HG03064 (cell line): ENCODE data around the gene ZNF681.
"Not testable (repeated sequence)": the region's sequence is repeated elsewhere in the genome, so short reads cannot be mapped to it uniquely, and the experiment has no call there.

Experiments
- ATAC-seq: cut with Tn5 transposase; IDR thresholded peaks from one replicate; pipeline ENCODE4 v1.9.1; 2021; ENCODE audit warnings: low read depth; ENCODE audit not compliant: unreplicated experiment

ZNF681 gene

DNA sequence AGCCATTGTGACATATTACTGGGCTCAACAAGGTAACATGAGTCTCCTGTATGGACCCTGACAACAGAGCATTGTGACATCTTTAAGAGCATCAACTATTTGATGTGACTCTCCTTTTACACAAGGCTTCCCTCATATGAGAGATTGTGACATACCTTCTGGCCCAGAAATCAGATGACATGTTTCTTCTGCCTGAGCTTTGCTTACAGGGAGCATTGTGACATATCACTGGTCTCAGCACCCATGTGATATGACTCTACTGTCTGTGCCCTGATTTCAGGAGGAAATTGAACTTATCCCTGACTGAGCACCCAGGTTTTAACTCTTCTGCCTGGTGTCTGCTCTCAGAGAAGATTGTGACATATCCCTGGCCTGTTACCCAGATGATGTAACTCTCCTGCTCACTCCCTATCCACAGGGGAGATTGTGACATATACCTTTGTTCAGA, 15.9 kb upstream of the ZNF681 start:
- no peak for ATAC-seq

DNA sequence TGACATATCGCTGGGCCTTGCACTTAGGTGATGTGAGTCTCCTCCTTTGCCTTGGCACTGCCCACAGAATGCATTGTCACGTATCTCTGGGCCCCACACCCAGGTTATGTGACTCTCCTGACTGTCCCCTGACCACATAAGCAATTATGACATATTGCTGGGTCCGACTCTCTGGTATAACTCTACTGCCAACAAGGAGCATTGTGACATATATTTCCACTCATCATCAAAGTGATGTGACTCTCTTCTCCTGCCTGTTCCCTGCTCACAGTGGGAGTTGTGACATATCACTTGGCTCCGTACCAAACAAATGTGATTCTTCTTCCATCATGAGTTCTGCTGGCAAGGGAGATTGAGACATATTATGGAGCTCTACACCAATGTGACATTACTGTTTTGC, 15.4 kb upstream of the ZNF681 start:
- no peak for ATAC-seq

DNA sequence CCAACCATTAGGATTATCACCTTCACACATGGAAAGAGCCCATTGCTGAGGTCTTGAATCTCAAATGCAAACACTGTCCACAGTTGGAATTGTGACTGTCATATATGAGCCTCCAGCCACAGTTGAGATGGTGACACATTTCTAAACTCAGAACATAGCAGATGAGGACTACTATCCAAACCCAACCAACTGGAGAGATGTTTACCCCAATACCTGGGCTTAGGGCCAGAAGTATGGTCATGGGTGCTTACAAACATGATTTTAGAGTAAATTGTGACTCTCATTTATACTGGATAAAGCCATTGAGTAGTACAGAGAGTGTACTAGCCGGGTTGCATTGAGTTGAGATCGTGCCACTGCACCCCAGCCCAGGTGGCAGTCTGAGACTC, 14.0 kb upstream of the ZNF681 start:
- no peak for ATAC-seq

DNA sequence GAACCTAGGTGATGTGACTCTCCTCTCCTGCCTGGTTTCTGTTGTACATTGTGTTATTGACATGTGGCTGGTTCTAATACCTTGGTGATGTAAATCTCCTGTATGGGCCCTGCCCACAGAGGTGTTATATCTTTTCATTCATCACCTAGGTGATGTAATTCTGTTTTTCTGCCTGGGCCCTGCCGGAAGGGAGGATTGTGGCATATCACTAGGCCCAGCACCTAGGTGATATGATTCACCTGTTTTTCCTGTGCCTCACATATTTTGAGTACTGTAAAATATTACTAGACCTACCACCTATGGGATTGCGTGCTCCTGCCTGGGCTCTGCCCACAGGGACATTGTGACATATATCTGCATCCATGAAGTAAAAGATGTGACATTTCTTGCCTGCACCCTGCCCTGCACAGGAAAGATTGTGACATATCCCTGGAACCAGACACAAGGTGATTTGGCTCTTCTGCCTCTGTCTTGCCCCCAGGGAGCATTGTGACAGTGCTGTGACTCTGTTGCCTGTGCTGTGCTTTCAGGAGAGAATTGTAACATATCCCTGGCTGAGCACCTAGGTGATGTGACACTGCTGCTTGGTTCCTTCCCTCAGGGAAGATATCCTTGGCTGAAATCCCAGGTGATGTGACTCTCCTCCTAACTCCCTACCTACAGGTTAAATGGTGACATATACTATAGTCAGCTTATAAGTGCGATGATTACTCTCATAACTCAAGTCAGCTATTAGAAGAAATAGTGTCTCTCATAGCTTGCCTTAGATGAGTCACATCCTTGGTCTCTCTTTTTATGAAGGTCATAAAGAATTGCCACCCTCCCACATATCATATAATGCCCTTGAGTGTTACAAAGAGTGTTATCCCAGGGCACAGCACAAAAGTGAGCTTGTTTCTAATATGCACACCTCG, 13.3 kb upstream of the ZNF681 start:
- ATAC-seq = no peak

DNA sequence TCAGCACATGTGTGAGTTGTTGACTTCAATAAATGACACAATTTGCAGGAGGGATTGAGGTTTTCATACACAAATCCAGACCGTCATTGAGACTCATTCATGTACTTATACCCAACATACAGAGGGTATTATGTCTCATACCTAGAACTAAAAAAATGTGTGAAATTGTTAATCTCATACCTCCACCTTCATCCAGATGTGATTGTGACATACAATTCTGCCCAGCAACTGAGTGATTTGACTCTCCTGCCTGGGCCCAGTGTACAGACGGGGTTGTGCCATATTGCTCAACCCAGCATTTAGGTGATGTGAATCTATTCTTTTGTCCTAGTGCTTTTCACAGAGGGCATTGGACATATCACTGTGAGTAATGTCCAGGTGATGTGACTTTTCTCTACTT, 12.6 kb upstream of the ZNF681 start:
- ATAC-seq = no peak

DNA sequence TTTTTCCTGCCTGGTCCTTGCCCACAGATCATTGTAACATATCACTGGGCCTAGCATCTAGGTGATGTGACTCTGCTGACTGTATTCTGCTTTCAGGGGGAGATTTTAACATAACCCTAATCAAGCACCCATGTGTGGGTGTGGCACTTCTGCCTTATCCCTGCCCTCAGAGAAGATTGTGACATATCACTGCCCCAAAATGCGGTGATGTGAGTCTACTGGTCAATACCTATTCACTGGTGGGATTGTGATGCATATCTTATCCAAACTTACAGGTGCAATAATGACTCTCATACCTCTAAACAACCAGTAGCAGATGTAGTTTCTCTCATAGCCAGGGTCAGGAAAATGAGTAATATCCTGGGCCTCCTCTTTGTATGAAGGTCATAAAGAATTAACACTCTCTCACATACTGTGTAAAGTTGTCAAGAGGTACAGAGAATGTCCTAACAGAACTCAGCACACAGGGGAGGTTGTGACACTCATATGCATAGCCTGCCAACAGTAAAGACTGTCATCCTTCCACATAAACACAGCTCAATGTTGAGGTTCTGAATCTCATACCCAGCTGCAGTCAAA, 12.1 kb upstream of the ZNF681 start:
- no peak for ATAC-seq

DNA sequence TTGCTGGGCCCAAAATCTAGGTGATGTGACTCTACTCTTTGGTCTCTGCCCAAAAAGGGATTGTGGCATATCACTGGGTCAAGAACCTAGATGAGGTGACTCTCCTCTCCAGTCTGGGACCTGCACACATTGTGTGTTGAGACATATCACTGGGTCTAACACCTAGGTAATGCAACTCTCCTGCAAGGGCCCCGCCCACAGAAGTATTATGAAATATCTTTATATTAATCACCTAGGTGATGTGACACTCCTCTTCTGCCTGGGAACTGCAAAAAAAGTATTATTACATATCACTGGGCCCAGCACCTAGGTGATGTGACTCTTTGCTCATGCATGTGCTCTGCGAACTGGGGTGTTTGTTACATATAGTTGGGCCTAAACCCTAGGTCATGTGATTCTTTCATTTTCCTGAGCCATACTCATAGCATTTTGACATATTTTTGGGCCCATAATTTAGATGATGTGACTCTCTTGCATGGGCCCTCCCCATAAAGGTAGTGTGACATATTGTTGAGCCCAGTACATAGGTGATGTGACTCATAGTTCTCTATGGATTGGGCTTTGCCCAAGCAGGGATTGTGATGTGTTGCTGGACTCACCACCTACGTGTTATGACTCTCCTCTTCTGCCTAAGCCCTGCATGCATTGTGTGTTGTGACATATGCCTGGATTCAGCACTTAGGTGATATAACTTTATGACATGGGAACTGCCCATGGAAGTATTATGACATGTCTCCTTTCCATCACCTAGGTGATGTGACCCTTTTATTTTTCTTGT, 11.2 kb upstream of the ZNF681 start:
- ATAC-seq = no peak

DNA sequence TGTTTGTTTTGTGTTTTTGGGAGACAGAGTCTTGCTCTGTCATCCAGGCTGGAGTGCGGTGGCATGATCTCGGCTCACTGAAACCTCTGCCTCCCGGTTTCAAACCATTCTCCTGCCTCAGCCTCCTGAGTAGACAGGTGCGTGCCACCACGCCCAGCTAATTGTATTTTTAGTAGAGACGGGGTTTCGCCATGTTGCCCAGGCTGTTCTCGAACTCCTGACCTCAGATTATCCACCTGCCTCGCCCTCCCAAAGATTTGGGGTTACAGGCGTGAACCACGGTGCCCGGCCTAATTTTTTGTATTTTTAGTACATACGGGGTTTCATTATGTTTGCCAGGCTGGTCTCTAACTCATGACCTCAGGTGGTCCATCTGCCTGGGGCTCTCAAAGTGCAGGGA, 8.3 kb upstream of the ZNF681 start:
- no peak for ATAC-seq

DNA sequence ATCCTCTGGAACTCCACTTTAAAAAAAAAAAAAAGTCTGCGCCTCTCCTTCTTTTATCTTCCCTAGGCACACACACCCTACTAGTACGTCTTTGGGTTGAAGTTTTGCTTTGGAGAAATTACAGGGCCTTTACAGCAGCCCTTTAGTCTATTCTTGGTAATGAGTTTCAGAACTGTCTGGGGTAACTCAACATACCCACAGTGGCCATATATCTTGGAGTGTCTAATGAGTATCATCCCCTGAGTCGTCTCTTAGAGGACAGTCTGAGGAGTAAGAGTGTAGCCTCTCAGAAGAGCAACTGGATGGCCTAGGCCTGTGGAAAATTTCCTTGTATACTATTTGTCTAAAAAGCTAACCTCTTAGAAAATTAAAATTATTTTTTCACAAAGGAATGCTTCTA, 6.1 kb upstream of the ZNF681 start:
- ATAC-seq = no peak

DNA sequence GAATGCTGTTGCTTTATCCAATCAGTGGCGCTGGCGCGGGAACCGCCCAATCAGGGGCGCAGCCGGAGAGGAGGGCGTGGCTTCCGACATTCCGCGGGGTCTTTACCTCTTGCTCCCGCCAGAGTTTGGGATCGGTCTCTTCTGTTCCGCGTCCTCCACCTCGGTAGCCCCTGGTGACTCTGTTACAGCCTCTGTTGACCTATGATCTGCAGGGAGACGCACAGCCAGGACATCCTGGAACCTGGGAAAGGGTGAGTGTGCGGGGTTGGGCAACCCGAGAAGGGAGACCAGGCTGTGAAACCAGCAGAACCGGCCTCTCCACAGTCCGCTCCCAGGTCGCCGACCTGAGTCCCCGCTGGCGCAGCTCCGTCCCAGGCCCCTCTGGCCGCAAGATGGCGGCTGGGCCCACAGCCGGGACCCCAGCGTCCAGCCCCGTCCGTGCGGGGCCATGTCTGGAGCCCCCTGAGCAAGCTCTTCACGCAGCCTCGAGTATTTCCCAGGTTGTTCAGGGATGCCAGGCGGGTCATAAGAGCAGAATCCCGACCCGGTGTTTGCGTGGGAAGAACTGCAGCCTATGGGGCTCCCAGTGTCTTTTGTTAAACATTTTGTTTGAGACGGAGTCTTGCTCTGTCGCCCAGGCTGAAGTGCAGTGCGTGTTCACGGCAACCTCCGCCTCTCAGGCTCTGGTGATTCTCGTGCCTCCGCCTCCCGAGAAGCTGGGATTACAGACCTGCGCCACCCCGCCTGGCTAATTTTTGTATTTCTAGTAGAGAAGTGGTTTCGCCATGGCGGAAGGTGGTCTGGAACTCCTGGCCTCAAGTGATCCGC, 4.4 kb upstream of the ZNF681 start:
- ATAC-seq = no peak

DNA sequence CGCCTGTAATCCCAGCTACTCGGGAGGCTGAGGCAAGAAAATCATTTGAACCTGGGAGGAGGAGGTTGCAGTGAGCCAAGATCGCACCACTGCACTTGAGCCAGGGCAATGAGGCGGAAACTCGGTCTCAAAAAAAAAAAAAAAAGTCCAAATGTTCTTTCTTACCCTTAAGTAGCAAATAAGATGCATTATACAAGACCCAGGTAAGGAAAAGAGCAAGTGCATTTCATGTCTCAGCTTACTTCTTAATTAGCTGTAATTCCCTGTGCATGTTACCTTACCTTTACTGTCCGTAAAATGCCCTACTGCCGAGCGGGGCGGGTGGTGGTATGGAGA, 3.8 kb upstream of the ZNF681 start:
- no peak for ATAC-seq

DNA sequence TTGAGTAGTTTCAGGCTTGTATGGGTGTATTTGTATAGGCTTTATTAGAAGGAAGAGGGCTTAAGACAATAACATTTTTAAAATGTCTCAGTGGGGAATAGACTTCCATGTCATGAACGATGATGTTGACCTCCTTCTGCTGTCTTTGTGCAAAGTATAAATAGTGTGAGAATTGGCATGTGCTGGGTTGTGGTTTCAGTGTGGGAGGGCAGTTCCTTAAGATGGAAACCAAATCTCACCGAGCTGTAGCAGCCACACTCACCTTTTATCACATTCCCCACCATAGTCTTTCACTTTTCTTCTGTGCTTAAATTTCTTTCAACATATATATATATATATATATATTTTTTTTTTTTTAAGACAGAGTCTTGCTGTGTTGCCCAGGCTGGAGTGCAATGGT, 1.6 kb upstream of the ZNF681 start:
- ATAC-seq = not testable (repeated sequence)

DNA sequence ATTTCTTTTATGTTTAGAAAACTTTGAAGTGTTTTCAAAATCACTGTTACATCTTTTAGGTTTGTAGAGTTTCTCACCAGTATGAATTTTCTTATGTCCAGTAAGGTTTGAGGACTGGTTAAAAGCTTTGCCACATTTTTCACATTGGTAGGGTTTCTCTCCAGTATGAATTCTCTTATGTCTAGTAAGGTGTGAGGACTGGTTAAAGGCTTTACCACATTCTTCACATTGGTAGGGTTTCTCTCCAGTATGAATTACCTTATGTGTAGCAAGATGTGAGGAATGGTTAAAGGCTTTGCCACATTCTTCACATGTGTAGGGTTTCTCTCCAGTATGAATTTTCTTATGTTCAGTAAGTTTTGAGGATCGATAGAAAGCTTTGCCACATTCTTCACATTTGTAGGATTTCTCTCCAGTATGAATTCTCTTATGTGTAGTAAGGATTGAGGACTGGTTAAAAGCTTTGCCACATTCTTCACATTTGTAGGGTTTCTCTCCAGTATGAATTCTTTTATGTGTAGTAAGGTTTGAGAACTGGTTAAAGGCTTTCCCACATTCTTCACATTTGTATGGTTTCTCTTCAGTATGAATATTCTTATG, 15.0 kb downstream of the ZNF681 start:
- ATAC-seq = not testable (repeated sequence)

DNA sequence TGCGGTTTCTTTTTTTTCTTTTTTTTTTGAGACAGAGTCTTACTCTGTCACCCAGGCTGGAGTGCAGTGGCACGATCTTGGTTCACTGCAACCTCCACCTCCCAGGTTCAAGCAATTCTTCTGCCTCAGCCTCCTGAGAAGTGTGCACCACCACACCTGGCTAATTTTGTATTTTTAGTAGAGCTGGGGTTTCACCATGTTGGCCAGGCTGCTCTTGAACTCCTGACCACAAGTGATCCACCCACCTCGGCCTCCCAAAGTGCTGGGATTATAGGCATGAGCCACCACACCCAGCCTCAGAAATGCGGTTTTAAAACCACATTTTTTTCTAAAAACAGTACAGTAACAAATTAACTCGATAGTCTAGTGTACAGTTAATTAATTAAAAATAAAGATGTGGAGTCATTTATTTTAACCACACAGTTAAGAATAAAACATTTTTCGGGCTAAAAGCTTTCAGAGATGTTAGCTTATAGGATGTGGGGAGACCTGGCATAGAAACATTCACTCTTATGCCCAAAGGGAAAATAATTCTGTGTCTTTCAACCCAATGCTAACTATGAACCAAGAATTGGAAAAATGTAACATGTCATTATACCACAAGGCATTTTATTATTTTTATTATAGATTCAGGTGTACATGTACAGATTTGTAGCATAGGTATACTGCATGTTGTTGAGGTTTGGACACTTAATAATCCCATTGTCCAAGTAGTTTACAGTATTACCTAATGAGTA, 27.8 kb downstream of the ZNF681 start:
- not testable (repeated sequence) for ATAC-seq

DNA sequence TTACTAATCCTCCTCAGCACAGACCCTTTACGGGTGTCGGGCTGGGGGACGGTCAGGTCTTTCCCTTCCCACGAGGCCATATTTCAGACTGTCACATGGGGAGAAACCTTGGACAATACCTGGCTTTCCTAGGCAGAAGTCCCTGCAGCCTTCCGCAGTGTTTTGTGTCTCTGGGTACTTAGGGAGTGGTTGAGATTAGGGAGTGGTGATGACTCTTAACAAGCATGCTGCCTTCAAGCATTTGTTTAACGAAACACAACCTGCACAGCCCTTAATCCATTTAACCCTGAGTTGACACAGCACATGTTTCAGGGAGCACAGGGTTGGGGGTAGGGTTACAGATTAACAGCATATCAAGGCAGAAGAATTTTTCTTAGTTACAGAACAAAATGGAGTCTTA, 34.5 kb downstream of the ZNF681 start:
- not testable (repeated sequence) for ATAC-seq

DNA sequence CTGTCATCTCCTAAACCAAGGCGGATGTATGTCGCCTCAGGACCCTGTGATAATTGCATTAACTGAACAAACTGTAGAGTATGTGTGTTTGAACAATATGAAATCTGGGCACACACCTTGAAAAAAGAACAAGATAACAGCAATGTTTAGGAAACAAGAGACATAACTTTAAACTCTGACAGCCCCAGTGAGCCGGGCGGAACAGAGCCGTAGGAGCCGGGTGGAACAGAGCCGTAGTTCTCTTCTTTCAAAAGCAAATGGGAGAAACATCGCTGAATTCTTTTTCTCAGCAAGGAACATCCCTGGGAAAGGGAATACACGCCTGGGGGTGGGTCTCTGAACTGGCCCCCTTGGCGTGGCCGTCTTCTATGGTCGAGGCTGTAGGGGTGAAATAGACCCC, 39.9 kb downstream of the ZNF681 start:
- no peak for ATAC-seq

DNA sequence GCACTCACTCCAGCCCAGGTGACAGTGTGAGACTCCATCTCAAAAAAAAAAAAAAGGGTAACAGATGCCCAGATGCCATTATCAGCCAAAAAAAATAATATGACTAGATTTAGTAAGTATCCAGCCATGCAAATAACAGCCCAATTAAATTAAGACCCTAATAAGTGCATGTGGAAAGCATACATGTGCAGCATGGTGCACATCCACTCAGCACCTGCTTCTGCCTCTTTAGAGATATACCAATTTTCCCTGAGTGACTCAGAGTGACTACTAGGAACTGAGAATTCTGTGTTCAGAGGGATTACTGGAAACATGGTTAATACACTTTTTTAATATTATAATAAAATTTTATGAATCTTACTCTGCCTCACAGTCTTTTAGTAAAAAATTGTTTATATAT, 41.9 kb downstream of the ZNF681 start:
- ATAC-seq = no peak

DNA sequence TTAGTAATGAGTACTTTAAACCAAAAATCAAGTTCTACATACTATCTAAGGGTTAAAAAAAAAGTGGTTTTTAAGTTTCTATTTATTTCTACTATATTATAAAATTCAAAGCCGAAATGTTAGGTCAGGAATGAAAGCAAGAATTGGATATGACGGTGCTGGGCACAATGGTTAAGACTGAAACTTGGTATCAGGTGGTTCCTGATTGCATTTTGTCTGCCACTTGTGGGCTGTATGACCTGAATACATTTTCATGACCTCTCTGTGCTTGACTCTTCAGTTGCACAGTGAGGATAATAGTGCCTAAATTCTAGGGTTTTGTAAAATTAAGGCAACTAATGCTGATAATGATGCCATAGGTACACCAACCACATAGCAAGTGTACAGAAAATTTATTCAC, 49.3 kb downstream of the ZNF681 start:
- no peak for ATAC-seq

DNA sequence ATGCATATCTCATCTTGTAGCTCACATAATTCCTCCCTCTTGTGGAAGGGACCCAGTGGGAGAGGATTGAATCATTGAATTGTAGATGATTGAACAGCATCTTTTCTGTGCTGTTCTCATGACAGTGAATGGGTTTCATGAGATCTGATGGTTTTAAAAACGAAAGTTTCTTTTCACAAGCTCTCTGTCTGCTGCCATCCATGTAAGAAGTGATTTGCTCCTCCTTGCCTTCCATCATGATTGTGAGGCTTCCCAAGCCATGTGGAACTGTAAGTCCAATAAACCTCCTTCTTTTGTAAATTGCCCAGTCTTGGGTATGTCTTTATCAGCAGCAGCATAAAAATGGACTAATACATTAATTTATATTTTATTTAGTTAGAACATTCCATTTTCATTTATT, 52.0 kb downstream of the ZNF681 start:
- no peak for ATAC-seq

DNA sequence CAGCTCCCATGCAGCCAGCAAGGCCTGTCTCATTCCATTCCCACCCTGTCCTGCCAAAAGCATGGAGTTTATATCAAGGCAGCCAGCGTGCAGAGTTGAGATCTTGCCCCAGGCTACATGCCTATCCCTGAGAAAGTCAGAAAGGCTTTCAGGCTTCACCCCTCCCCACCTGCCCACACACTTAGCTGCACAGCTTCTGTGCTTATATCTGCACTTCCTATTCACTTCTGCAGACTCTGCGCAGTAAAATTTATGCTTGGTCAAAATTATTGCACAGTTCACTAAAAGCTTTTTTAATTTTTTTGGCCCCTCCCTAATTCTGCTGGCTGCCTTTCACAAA, 59.2 kb downstream of the ZNF681 start:
- no peak for ATAC-seq
